Measurements from ENCODE around the gene PACS1. TPM values are rescaled to one million over a fixed set of nuclear protein-coding genes. Genes with fewer than 3 reads are reported as not detected.

Gene PACS1
- total RNA-seq, 3 donors from 2014 or later, result 14.4 to 44.9 (median 18.9) TPM

DNA sequence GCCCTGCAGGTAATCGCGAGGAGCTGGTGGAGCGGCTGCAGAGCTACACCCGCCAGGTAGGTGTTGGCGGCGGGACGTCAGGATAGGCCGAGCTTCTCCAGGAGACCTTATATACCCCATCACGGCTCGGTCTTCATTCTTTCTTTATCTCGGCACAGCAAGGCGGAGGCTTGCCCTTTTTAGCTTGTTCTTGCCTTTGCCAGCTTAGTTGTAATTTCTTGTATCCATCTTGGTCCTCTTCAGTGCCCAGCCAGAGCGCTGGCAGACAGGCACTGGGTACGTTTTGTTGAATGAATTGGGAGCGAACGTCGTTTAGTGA, 17.4 kb upstream of the PACS1 start:
- Histone ChIP-seq H3K4me1 (ENCODE audit: low read depth) (peaks cover 21% of the 10 kb centered on the region), H3K9me3 (no peaks in the 10 kb centered on the region), H3K36me3 (ENCODE audit: low read depth) (peaks cover 16% of the 10 kb centered on the region), H3K4me3 (peak overlapping the region; percentile 51)
- DNase-seq, result no peak
- ATAC-seq, result no peak
- TF ChIP-seq CTCF (IDR thresholded peaks at IDR 0.05), result no peak
- intact Hi-C loops (cut with DNase I, micrococcal nuclease), result no loop called here

DNA sequence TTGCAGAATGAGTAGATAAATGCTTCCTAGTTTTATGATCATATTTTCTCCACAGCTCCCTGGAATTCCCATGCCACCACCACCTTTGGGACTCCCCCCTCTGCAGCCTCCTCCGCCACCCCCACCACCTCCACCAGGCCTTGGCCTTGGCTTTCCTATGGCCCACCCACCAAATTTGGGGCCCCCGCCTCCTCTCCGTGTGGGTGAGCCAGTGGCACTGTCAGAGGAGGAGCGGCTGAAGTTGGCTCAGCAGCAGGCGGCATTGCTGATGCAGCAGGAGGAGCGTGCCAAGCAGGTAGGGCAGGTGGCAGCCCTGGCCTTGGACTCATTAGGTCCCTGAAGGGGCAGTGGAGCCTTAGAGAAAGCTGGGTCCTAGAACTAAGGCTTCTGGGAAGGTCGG, 15.1 kb upstream of the PACS1 start:
- ATAC-seq, result no peak

GRCh38 chr11:66056501-66056900, 13.6 kb upstream of the PACS1 start:
- H3K4me1 ChIP-seq (ENCODE audit: low read depth), result peaks cover 12% of the 10 kb centered on the region
- no peaks in the 10 kb centered on the region for H3K9me3 ChIP-seq
- no peak for TF ChIP-seq CTCF (IDR thresholded peaks at IDR 0.05)
- ATAC-seq, result no peak
- peaks cover 41% of the 10 kb centered on the region for H3K36me3 ChIP-seq (ENCODE audit: low read depth)
- DNase-seq, result no peak
- intact Hi-C loops (cut with DNase I, micrococcal nuclease), result no loop called here
- H3K4me3 ChIP-seq, result no peak overlapping the region

More for the DNA sequence above, 15.1 kb upstream of the PACS1 start:
- no peak overlapping the region for H3K4me3 ChIP-seq
- H3K4me1 ChIP-seq (ENCODE audit: low read depth), result peaks cover 21% of the 10 kb centered on the region
- no peak for DNase-seq
- H3K9me3 ChIP-seq, result no peaks in the 10 kb centered on the region
- intact Hi-C loops (cut with DNase I, micrococcal nuclease), result no loop called here
- TF ChIP-seq CTCF (IDR thresholded peaks at IDR 0.05), result no peak
- peaks cover 30% of the 10 kb centered on the region for H3K36me3 ChIP-seq (ENCODE audit: low read depth)

DNA sequence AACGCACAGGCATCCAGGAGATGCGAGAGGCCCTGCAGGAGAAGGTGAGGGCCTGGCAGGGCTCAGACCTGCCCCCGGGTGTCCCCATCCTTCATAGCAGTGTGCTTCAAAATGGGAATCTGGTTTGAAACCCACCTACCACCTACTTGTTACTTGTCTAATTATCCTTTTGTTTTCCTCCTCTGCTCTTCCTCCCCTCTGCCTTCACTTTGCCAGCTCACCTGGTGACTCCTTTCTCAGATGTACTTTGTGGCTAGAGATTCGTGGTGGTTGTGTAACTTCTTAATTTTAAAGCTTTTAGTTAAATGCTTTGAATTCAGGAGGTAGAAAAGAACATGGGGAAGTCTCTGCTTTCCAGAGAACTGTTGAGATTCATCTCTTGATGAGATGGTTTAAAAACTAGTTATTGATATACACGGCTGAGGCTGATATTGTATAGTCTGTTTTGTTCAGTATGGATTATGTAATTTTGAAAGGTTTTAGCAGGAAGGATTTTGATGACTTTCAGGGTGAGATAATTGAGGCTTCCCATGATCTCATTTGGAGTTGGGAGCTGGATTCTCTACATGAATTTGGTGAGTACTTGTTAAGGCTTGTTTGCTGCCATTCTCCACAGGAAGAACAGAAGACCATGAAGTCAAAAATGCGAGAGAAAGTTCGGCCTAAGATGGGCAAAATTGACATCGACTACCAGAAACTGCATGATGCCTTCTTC, 9.9 kb upstream of the PACS1 start:
- Histone ChIP-seq H3K9me3 (no peaks in the 10 kb centered on the region), H3K36me3 (ENCODE audit: low read depth) (peaks cover 42% of the 10 kb centered on the region), H3K4me3 (no peak overlapping the region), H3K4me1 (ENCODE audit: low read depth) (no peaks in the 10 kb centered on the region)
- intact Hi-C loops (cut with DNase I, micrococcal nuclease), result no loop called here
- no peak for DNase-seq
- no peak for ATAC-seq
- no peak for TF ChIP-seq CTCF (IDR thresholded peaks at IDR 0.05)

DNA sequence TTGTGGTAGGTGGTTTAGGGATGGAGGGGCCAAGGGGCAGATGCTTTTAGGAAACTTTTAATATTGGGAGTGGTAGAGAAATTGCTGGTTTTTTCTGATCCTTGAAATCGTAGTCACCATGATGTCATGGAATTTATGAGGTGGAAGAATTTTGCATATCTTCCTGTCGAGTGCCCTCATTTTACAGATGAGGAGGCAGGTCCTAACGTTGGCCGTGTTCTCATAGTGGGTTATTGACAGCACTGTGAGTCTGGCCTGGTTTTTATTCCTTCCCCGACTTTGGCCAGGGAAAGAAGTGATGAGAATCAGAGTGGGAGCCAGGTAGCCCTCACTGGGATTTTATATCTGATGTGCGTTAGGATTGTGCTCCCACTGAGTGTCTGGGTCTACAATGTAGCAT, 8.8 kb upstream of the PACS1 start:
- ATAC-seq, result no peak
- Histone ChIP-seq H3K9me3 (no peaks in the 10 kb centered on the region), H3K4me3 (no peak overlapping the region), H3K4me1 (ENCODE audit: low read depth) (no peaks in the 10 kb centered on the region), H3K36me3 (ENCODE audit: low read depth) (peaks cover 39% of the 10 kb centered on the region)
- DNase-seq, result no peak
- TF ChIP-seq CTCF (IDR thresholded peaks at IDR 0.05), result no peak
- intact Hi-C loops (cut with DNase I, micrococcal nuclease), result no loop called here

GRCh38 chr11:66062408-66062807, 7.7 kb upstream of the PACS1 start:
- ATAC-seq (no peak), DNase-seq (no peak)
- no peak for TF ChIP-seq CTCF (IDR thresholded peaks at IDR 0.05)
- no peaks in the 10 kb centered on the region for H3K4me1 ChIP-seq (ENCODE audit: low read depth)
- peaks cover 31% of the 10 kb centered on the region for H3K36me3 ChIP-seq (ENCODE audit: low read depth)
- no peaks in the 10 kb centered on the region for H3K9me3 ChIP-seq
- intact Hi-C loops (cut with DNase I, micrococcal nuclease), result no loop called here
- no peak overlapping the region for H3K4me3 ChIP-seq

Data from mucosa of descending colon (tissue), 3 donors.